CD4-positive, alpha-beta T cell (primary cell): ENCODE results near the gene ITGA5. TPM values are rescaled to one million over a fixed set of nuclear protein-coding genes. Genes with fewer than 3 reads are reported as not detected.
A peak's percentile ranks its signal among the peaks of the same experiment; 100 is the strongest.

Source experiments
- ATAC-seq: fragments of 200-7000 bp; cut with Tn5 transposase; one replicate; pipeline ENCODE4 v1.10.0; 2022; ENCODE audit warnings: mild to moderate bottlenecking; ENCODE audit not compliant: poor library complexity
- CTCF ChIA-PET: fragments of 350-600 bp; sonication (Branson Sonifier 250); formaldehyde crosslinking; loops from one replicate; lab custom pipeline; 2021; ENCODE audit warnings: antibody characterized with exemption, inconsistent platforms; lab: Charles Lee
- POLR2A ChIA-PET: fragments of 350-600 bp; sonication (Branson Sonifier 250); formaldehyde crosslinking; loops from one replicate; lab custom pipeline; 2021; ENCODE audit warnings: antibody characterized with exemption, inconsistent platforms; lab: Charles Lee
- DNase-seq, 14 experiments: peaks; one replicate each; pipeline ENCODE4 v3.0.0-alpha.2; 2013 to 2020; ENCODE audit warnings: mixed read lengths in 2 of 14
- H3K27ac ChIP-seq, 2 donors: one replicate each; pipeline versions ENCODE4 v1.5.1 to v1.7.0; 2013; ENCODE audit warnings: low read length in 2 of 2, low read depth in 1 of 2, mild to moderate bottlenecking in 1 of 2
- H3K27me3 ChIP-seq, 2 experiments: 1 replicate in 1 of 2; 2 replicates in 1 of 2; pipeline versions ENCODE4 v1.6.1 to v1.7.0; 2013; ENCODE audit warnings: low read length in 2 of 2, control low read depth in 1 of 2, mild to moderate bottlenecking in 1 of 2, moderate library complexity in 1 of 2; ENCODE audit not compliant: insufficient read depth in 2 of 2, control insufficient read depth in 1 of 2
- H3K36me3 ChIP-seq: one replicate; pipeline ENCODE4 v1.6.1; 2013; ENCODE audit warnings: low read length, control low read depth; ENCODE audit not compliant: insufficient read depth
- H3K4me1 ChIP-seq: one replicate; pipeline ENCODE4 v1.6.1; 2013; ENCODE audit warnings: low read length, control low read depth; ENCODE audit not compliant: insufficient read depth
- H3K4me3 ChIP-seq: one replicate; pipeline ENCODE4 v1.5.1; 2013; ENCODE audit warnings: mild to moderate bottlenecking, low read length, moderate library complexity
- H3K9me3 ChIP-seq, 2 experiments: 1 replicate in 1 of 2; 2 replicates in 1 of 2; pipeline versions ENCODE4 v1.6.1 to v1.7.0; 2013; ENCODE audit warnings: low read length in 2 of 2, mild to moderate bottlenecking in 2 of 2, control low read depth in 1 of 2, moderate library complexity in 1 of 2; ENCODE audit not compliant: control insufficient read depth in 1 of 2, insufficient read depth in 1 of 2
- H3K27ac Mint-ChIP-seq: one replicate; pipeline ENCODE4 v1.8.0; 2020; ENCODE audit warnings: mixed read lengths
- H3K27me3 Mint-ChIP-seq: one replicate; pipeline ENCODE4 v1.8.0; 2021; ENCODE audit warnings: mixed read lengths
- H3K36me3 Mint-ChIP-seq: one replicate; pipeline ENCODE4 v1.8.0; 2021; ENCODE audit warnings: low read depth, mixed read lengths
- H3K4me1 Mint-ChIP-seq: one replicate; pipeline ENCODE4 v1.8.0; 2021; ENCODE audit warnings: low read depth, mixed read lengths
- H3K4me3 Mint-ChIP-seq: one replicate; pipeline ENCODE4 v1.8.0; 2020; ENCODE audit warnings: mild to moderate bottlenecking, mixed read lengths
- H3K9me3 Mint-ChIP-seq: one replicate; pipeline ENCODE4 v1.8.0; 2020; ENCODE audit warnings: mixed read lengths
- CTCF ChIP-seq: fragments of 200-600 bp; IDR thresholded peaks from one replicate; pipeline ENCODE4 v1.8.0; 2022; ENCODE audit warnings: antibody characterized with exemption, mild to moderate bottlenecking
- intact Hi-C, 2 experiments: fragments of 100-400 bp; cut with DNase I in 1 of 2; cut with micrococcal nuclease in 1 of 2; formaldehyde crosslinking; loops; one replicate each; pipeline versions ENCODE4 v1.15.1 to v1.9.0; 2023 to 2025; cut with DNase I, micrococcal nuclease
- polyA plus RNA-seq, 2 donors: library from polyadenylated mRNA; unstranded; fragments of 120-200 nt; gene quantifications; one replicate each; pipeline ENCODE4 v1.2.1, GENCODE V29; 2013
- total RNA-seq, 174 experiments: library from RNA in 2 of 174; stranded (reverse) in 2 of 174; gene quantifications; one replicate each; pipeline ENCODE4 v1.2.3 and lab custom pipeline; 2021 to 2026

Gene ITGA5
- total RNA-seq (100 to 1,000 TPM; 143 to 159 TPM), total RNA-seq (lab: John Stamatoyannopoulos, UW) (20.4 to 526 (median 183) reads per million in 172 experiments)
- 65.9 TPM for polyA plus RNA-seq (2013, experiment 1 of 2)
- 59.2 TPM for polyA plus RNA-seq (2013, experiment 2 of 2)

- Histone ChIP-seq H3K36me3 (no peaks in the 10 kb centered on the region), H3K27ac (peak within 1 kb of the TSS; percentile 90 to 94), H3K4me1 (peaks cover 55% of the 10 kb centered on the region), H3K9me3 (no peaks in the 10 kb centered on the region), H3K27me3 (no peaks in the 10 kb centered on the region), H3K4me3 (peak within 1 kb of the TSS; percentile 98)
- Mint-ChIP-seq H3K27ac (peak within 1 kb of the TSS; percentile 95), H3K27me3 (no peaks in the 10 kb centered on the region), H3K36me3 (peaks cover 24% of the 10 kb centered on the region), H3K4me3 (peak within 1 kb of the TSS; percentile 94), H3K9me3 (no peaks in the 10 kb centered on the region), H3K4me1 (peaks cover 54% of the 10 kb centered on the region)
- no peak for TF ChIP-seq CTCF
- POLR2A ChIA-PET, result interaction anchor here (1.5 to 7.2 kb wide), 3 partner anchors 10 to 19 kb away, joined by 3 to 45 read pairs (median 4); no protein-coding TSS in a partner anchor
- intact Hi-C loops, result loop anchor here in 1 of 2 experiments (5.0 kb wide), 1 partner anchor 78 kb away; the partner anchor contains the start of gene NCKAP1L
- CTCF ChIA-PET, result interaction anchor here (2.5 to 11.8 kb wide), 2 partner anchors 17 to 20 kb away, joined by 8 to 147 read pairs; no protein-coding TSS in a partner anchor
- DNase-seq, result peak in 8 of 14 experiments; percentile 25 to 72 (median 55)
- peak; percentile 25 for ATAC-seq
Measured at GRCh38 chr12:54419088-54419887, at the start of gene ITGA5. TSS of gene ITGA5 (minus strand) at chr12:54419266. CDS start at chr12:54419198, 68 bp downstream.

- Mint-ChIP-seq H3K36me3 (no peaks in the 10 kb centered on the region), H3K27ac (no peak overlapping the region), H3K4me1 (no peaks in the 10 kb centered on the region), H3K9me3 (no peaks in the 10 kb centered on the region), H3K27me3 (peaks cover 33% of the 10 kb centered on the region), H3K4me3 (no peak overlapping the region)
- Histone ChIP-seq H3K27ac (no peak overlapping the region), H3K9me3 (no peaks in the 10 kb centered on the region), H3K4me3 (no peak overlapping the region), H3K4me1 (no peaks in the 10 kb centered on the region), H3K36me3 (no peaks in the 10 kb centered on the region), H3K27me3 (no peaks in the 10 kb centered on the region)
- POLR2A ChIA-PET, result no interaction called here
- ATAC-seq, result no peak
- no peak for DNase-seq
- intact Hi-C loops, result no loop called here
- TF ChIP-seq CTCF, result no peak
- CTCF ChIA-PET, result interaction anchor here (1.0 to 1.5 kb wide), 2 partner anchors 14 to 66 kb away, joined by 3 read pairs; no protein-coding TSS in a partner anchor
Measured at GRCh38 chr12:54465857-54466523, 46.9 kb upstream of the ITGA5 start.

GRCh38 chr12:54463484-54463883 lies 44.4 kb upstream of the ITGA5 start:
- no peak overlapping the region for H3K27ac Mint-ChIP-seq
- ATAC-seq (no peak), DNase-seq (no peak)
- no peak for TF ChIP-seq CTCF
- intact Hi-C loops, result no loop called here
- no peak overlapping the region for H3K4me3 Mint-ChIP-seq
- CTCF ChIA-PET, result interaction anchor here (0.9 kb wide), 1 partner anchor 24 kb away, joined by 3 read pairs; no protein-coding TSS in a partner anchor
- H3K9me3 Mint-ChIP-seq, result no peaks in the 10 kb centered on the region
- no peak overlapping the region for H3K27ac ChIP-seq
- H3K27me3 ChIP-seq, result no peaks in the 10 kb centered on the region
- H3K9me3 ChIP-seq, result no peaks in the 10 kb centered on the region
- POLR2A ChIA-PET, result no interaction called here
- no peaks in the 10 kb centered on the region for H3K4me1 ChIP-seq
- H3K27me3 Mint-ChIP-seq, result peaks cover 38% of the 10 kb centered on the region
- H3K4me3 ChIP-seq, result no peak overlapping the region
- H3K36me3 Mint-ChIP-seq, result no peaks in the 10 kb centered on the region
- no peaks in the 10 kb centered on the region for H3K4me1 Mint-ChIP-seq
- H3K36me3 ChIP-seq, result no peaks in the 10 kb centered on the region
